Superior temporal gyrus (tissue), 1 donor: Measurements from ENCODE around the gene COPG2.
"Not testable (repeated sequence)": the region's sequence is repeated elsewhere in the genome, so short reads cannot be mapped to it uniquely, and the experiment has no call there.

Experiments
- DNase-seq: peaks from one replicate; pipeline ENCODE4 v3.0.0-alpha.2; 2016; ENCODE audit errors: extremely low spot score

COPG2 gene, protein sequence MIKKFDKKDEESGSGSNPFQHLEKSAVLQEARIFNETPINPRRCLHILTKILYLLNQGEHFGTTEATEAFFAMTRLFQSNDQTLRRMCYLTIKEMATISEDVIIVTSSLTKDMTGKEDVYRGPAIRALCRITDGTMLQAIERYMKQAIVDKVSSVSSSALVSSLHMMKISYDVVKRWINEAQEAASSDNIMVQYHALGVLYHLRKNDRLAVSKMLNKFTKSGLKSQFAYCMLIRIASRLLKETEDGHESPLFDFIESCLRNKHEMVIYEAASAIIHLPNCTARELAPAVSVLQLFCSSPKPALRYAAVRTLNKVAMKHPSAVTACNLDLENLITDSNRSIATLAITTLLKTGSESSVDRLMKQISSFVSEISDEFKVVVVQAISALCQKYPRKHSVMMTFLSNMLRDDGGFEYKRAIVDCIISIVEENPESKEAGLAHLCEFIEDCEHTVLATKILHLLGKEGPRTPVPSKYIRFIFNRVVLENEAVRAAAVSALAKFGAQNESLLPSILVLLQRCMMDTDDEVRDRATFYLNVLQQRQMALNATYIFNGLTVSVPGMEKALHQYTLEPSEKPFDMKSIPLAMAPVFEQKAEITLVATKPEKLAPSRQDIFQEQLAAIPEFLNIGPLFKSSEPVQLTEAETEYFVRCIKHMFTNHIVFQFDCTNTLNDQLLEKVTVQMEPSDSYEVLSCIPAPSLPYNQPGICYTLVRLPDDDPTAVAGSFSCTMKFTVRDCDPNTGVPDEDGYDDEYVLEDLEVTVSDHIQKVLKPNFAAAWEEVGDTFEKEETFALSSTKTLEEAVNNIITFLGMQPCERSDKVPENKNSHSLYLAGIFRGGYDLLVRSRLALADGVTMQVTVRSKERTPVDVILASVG

DNA sequence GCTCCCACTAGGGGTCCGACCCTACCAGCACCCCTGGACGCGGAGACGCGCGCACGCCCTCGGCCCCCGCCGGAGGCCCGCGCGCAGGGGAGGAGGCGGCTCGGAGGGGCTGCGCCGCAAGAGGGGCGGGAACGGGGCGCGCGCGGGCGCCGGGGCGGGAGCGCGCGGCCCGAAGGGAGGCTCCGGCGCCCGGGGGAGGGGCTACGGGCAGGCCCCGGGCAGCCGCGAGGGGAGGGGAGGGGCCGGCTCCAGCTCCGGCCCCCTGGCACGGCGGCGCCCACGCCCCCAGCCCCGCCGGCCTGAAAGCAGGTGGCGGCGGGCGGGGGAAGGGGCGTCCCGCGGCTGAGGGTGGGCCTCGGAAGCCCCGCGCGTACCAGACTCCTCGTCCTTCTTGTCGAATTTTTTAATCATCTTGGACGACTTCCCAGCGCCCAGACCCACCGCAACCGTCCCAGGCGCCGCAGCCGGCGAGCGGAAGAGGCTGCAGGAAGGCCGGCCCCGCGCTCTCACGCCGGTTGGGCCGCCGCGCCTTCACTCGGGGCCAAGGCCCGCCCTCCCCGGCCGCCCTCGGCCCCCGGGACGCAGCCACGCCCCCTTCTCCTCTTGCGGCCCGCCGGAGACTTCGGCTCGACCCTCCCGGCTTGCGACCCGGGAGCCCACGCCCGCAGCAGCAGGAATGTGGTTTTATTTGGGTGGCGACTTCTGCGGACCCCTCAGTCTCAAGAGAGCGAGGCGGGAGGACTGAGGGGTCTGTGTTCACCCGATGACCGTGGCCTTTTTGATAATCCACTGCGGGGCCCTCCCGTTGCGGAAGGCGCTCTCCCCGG, at the start of gene COPG2:
TSS of gene COPG2 (minus strand) at position 491 of the 827 bp plus-strand sequence. CDS start at position 411, 80 bp downstream.
- DNase-seq, result peak; percentile 83

DNA sequence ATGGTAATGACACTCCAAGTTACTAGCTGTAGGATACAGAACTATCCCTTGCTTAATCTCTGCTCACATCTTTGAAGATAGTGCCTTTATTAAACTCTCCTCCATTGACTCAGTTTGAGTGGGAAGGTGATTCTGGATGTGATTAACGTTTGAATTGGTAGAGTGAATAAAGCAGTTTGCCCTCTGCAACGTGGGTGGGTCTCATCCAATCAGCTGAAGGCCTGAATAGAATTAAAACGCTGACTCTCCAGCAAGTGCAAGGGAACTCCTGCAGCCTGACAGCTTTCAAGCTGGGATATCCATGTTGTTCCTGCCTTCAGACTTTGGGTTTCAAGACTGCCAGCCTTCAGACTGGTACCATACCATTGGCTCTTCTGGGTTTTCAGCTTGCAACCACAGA, 43.9 kb upstream of the COPG2 start:
- no peak for DNase-seq

GRCh38 chr7:130708766-130709165, 40.2 kb upstream of the COPG2 start:
- DNase-seq, result no peak

DNA sequence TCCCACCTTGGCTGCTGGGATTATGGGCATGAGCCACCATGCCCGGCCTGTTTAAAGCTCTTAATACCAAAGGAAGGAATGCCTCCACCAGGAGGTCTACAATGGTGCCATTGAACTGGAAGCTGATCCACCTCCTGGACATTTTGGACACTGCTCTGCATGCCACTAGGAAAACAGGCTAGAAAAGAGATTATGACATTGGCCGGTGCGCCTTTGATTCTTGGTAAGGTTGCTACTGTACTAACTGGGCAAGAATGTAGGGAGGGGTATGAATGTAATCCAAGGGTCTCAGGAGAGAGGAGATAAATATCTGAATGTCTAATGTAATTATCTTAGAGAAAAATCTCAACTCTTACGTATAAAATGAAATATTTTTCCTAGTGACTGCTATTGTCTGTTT, 39.5 kb upstream of the COPG2 start:
- no peak for DNase-seq

DNA sequence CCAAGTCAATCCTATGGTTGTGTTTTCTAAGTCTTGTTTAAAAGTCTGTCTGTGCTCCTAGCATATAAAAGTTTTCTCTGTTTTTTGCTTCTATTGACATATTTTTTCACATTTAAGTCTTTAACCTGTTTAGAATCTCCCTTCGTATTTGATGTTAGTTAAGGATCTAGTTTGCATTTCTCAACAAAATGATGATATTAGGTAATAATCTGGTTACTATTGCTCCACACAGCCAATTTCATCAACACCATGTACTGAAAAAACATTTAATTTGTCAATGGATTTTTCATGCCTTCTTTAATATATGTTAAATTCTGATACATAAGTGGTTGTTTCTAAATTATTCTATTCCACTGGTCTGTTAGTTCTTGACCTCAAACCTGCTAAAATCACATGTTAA, 35.3 kb upstream of the COPG2 start:
- no peak for DNase-seq

- no peak for DNase-seq
Measured at GRCh38 chr7:130701650-130702049, 33.1 kb upstream of the COPG2 start.

GRCh38 chr7:130700760-130701159, 32.2 kb upstream of the COPG2 start:
- DNase-seq, result no peak

DNA sequence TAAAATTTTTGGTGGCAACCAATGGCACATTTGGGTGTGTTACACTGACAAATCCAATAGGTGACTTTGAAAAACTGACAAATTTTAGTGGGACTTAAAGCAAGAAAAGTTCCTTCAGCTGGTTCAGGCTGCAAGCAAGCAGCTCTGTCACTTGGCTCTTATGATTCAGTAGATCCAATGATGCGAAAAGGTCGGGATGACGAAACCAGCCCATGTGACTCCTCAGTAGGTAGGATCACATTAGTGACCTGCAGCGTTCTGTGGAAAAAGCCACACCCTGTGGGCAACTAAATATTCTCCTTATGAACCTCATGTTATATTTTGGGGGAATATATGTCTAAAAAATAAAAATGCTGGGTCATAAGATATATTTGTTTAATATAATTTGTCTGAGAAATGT, 31.1 kb upstream of the COPG2 start:
- DNase-seq, result no peak

GRCh38 chr7:130697820-130698219, 29.3 kb upstream of the COPG2 start:
- no peak for DNase-seq

DNA sequence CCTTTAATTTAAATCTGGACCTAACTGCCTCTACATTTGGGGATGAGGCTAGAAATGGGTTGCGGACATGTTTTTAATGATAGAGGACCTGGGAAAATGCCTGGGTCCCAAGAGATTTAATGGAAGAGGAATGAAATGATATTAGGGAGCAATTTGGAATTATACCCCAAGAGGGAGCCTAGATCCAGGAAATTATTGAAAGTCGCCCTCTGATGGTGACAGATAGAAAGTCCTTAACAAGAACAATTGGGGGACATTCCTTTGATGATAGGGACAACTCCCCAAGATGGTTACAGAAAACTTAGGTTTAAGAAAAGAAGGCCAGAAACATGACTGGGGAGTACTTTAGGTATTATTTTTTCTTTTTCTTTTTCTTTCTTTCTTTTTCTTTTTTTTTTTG, 27.3 kb upstream of the COPG2 start:
- peak; percentile 20 for DNase-seq

DNA sequence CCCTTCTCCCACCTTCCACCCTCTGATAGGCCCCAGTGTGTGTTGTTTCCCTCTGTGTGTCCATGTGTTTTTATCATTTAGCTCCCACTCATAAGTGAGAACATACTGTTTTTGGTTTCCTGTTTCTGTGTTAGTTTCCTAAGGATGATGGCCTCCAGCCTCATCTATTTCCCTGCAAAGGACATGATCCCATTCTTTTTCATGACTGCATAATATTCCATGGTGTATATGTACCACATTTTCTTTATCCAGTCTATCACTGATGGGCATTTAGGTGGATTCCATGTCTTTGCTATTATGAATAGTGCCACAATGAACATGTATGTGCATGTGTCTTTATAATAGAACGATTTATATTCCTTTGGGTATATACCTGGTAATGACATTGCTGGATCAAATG, 23.8 kb upstream of the COPG2 start:
- DNase-seq, result not testable (repeated sequence)

DNA sequence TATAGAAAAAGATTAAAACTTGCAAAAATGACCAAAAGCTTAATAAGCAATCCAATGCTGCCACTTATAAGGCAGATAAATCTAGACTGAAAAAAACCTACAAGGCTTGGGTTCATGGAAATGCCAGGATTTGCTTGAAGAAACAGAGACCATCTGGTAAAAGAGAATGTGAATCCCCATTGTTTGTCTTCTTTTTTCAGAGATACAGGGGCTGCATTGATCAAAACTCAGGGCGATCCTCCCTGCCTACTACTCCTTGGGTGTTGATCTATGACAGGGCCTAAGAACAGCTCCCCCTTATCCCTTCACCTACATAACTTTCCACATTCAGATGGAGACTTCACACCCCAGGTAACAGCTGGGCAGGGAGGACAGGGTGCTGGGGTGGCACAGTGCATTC, 21.1 kb upstream of the COPG2 start:
- no peak for DNase-seq

DNA sequence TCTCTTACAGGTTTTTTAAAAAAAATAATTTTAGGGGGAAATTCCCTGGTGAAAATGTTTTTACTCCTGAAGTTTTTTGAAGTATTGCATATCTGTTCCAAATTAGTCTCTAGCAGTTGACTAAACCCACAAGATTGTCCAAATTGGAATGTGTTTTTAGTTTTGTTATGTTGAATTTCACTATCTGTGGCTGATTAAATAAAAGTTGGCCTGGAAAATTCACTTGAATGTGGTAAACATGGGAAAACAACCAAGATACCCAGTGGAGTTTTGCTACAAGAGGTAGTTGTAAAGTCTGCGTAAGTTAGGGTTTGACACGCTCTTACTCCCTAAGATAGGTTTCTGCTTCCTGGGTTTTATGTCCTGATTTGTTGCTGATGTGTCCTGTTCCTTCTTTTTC, 14.5 kb upstream of the COPG2 start:
- DNase-seq, result no peak

- DNase-seq, result no peak
Measured at GRCh38 chr7:130674456-130674855, 5.9 kb upstream of the COPG2 start.

DNA sequence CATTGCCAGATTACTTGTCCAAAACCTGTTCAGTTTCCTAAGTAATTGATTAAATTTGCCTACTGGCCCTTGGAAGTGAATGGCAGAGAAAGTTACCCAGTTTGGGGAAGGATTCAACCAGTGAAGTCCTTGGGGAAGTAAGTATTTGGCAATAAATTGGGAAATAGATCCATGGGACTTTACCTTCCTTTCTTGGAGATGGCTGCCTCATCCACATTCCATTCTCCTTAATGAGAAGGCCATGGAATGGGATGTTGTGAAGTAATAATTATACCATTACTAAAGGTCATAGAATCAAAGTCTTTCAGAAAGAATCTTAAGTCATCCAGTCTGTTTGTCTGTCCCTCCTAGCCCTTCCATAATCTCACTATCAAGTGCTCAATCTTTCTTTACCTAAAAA, 4.5 kb upstream of the COPG2 start:
- no peak for DNase-seq

- DNase-seq, result no peak
Measured at GRCh38 chr7:130672146-130672545, 3.6 kb upstream of the COPG2 start.

DNA sequence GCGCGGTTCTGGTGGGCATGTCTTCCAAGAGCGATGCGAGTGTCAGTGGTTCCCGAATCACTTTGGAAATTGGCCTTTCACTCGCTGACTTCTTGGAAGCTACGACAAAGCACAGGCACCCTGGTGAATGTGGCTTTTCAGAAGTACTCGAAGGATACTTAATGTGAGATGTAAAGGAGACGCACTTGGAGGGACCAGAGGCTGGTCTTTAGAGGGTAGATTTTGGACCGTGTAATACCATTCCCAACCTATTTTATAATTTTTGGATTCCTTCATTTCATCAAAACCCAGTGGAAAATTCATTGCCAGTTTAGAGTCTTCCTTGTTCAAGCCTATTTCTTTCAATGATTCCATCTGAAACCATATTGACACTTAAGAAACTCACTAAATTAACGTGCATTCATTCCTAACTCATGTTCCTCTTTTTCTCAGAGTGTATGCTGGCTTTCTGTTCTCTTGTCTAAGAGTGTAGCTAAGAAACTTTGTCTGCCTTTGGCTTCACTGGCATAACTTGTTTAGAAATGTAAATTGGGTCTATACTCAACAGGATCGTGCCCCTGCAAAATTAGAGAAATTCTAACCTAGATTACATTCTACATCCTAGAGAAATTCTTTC, 645 bp upstream of the COPG2 start:
- DNase-seq, result peak; percentile 41

GRCh38 chr7:130667593-130668257, 823 bp downstream of the COPG2 start:
- DNase-seq, result peak; percentile 39

- no peak for DNase-seq
Measured at GRCh38 chr7:130662426-130662825, 6.1 kb downstream of the COPG2 start.

DNA sequence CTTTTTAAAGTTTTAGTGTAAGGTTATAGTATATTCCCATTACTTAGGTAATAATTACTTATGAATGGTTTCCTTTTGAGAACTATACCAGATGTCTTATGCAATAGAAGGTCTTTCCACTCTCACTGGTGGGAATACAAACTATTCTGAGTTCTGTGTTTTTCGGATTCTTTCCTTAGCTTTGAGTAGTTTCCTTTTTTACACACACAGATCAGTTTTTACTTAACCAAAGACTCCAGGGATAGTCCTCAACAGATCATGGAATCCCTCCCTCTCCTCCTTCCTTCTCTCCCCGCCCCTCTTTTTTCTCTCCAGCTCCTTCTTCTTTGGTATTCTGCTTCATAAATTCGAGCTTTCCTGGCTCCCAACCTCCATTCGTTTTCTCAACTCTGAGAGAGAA, 13.3 kb downstream of the COPG2 start:
- DNase-seq, result no peak

DNA sequence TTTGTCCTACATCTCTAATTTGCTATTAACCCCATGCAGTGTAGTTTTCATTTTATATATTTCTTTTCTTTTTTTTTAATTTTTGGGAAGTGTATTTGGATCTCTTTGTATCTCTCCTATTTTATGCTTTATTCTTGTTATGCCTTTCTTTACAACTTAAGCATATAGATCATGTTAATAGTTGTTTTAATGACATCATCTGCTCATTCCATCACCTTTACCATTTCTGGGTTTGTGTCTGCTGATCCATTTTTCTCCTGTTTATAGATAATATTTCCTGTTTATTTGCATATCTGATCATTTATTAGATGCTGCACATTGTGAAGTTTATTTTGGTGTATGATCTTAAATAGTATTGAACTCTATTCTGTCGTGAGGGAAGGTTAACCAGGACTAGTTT, 13.7 kb downstream of the COPG2 start:
- DNase-seq, result no peak
